TTC549 (cell line): ENCODE results near the gene SLC4A2.
A peak's percentile ranks its signal among the peaks of the same experiment; 100 is the strongest.

ENCODE experiments used
- FAIRE-seq: peaks from 2 replicates; lab custom pipeline; 2012; peaks lifted over from hg19 to GRCh38; lab: Jason Lieb, UNC

The SLC4A2 gene

GRCh38 chr7:151045262-151045661, 14.1 kb upstream of the SLC4A2 start:
- FAIRE-seq = no peak

- FAIRE-seq = no peak
Observed at GRCh38 chr7:151045967-151046366, 13.4 kb upstream of the SLC4A2 start.

- FAIRE-seq = no peak
Observed at GRCh38 chr7:151046603-151047573, 12.5 kb upstream of the SLC4A2 start.

GRCh38 chr7:151047976-151048815, 11.2 kb upstream of the SLC4A2 start, which contains the start of gene ASIC3:
Gene ASIC3 (plus strand): TSS chr7:151048531. CDS start chr7:151048886, 355 bp downstream.
- no peak for FAIRE-seq

GRCh38 chr7:151048911-151049463, 10.4 kb upstream of the SLC4A2 start:
- no peak for FAIRE-seq

- no peak for FAIRE-seq
Observed at GRCh38 chr7:151051108-151051507, 8.3 kb upstream of the SLC4A2 start.

DNA sequence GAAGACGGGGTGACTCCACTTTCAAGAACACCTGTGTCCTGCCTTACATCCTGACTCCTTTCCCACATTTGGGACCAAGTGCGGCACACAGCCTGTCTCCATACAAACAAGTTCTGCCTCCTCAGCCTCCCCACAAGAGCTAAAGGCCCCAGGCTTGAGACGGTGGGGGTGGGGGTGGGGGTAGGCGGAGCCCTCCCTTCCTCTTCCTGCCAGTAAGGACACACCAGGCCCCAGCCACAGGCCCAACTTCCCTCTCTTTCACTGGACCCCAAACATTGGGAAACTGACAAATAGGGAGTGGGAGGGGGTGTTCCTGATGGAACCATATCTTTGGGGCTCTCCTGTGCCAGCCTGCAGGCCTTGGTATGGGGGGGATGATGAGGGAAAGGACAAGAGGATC, 6.3 kb upstream of the SLC4A2 start:
- no peak for FAIRE-seq

GRCh38 chr7:151053751-151054150, 5.6 kb upstream of the SLC4A2 start:
- no peak for FAIRE-seq

GRCh38 chr7:151056283-151056665, 3.1 kb upstream of the SLC4A2 start:
- FAIRE-seq = no peak

DNA sequence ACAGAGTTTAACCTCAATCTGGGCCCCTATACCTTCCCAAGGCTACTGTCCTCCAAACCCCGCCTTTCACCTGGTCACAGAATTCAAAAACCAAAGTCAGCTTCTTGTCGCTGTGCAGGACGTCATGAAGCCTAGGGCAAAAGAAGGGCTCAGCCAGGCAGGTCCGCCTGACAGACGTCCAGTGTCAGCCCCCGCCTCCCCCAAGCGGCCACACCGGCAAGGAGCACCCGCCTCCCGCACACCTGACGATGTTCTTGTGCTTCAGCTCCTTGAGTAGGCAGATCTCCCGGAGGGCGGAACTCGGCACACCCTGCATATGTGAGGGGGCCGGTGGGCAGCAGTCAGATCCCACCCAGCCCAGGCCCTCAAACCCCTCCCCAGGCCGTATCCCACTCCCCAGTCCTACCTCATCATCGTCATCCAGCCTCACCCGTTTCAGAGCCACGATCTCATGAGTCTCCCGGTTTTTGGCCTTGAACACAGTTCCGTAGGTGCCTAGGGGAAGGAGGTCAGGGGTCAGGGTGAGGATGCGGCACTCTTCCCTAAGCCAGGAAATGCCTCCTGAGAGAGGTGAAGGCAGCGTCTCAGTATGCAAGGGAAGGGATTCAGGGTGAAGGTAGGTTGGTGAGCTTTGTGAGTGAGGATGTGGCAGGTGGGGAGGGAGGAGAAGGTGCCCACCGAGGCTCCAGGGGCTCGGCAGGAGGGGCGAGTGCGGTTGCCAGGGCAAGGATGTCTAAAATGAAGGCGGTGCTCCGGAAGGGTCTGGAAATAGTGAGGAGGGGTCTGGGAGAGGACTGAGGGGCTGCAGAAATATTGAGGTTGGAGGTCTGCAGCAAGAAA, 2.5 kb upstream of the SLC4A2 start:
- no peak for FAIRE-seq

DNA sequence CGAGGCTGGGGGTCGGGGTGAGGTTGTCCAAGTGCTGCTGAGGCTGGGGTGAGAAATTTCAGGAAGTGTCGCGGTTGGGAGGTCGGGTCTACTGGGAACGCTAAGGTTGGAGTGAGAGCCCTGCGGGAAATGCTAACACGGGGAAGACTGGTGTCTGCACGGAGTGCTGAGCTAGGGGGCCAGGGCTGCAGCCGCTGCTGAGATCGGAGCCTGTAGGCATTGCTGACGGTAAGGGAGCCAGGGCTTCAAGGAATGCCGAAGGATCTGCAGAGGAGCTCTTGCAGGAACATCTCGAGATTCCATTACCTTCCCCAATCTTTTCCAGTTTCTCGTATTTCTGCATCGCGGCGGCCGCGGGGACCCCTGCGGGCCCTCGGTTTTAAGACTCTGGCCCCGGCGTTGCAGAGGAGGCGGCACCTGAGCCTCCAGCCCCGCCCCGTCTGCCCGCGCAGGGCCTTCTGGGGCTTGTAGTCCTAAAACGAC, 1.8 kb upstream of the SLC4A2 start, which contains the start of gene CDK5:
CDK5 (minus strand) TSS at position 392 of the 483 bp plus-strand sequence; CDS start at position 343, 49 bp downstream.
- no peak for FAIRE-seq

GRCh38 chr7:151057989-151058780, 1.2 kb upstream of the SLC4A2 start:
- peak; percentile 93 for FAIRE-seq

GRCh38 chr7:151058781-151059366, 515 bp upstream of the SLC4A2 start:
- no peak for FAIRE-seq

DNA sequence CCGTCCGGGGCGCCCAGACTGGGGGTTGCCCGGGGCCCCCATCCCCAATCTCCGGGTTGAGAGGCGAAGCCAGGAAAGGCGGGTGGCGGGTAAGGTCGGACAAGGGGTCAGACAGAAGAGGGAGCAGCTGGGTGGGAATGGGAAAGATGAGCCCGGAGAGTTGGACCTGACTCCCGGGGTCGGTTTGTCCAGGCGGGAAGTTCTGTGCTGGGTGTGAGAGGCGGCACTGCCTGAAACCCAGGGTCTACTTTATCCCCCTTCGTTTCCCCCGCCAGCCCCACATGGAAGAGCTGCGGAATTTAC, 675 bp downstream of the SLC4A2 start:
- no peak for FAIRE-seq

GRCh38 chr7:151060416-151061212, 1.2 kb downstream of the SLC4A2 start:
- no peak for FAIRE-seq

DNA sequence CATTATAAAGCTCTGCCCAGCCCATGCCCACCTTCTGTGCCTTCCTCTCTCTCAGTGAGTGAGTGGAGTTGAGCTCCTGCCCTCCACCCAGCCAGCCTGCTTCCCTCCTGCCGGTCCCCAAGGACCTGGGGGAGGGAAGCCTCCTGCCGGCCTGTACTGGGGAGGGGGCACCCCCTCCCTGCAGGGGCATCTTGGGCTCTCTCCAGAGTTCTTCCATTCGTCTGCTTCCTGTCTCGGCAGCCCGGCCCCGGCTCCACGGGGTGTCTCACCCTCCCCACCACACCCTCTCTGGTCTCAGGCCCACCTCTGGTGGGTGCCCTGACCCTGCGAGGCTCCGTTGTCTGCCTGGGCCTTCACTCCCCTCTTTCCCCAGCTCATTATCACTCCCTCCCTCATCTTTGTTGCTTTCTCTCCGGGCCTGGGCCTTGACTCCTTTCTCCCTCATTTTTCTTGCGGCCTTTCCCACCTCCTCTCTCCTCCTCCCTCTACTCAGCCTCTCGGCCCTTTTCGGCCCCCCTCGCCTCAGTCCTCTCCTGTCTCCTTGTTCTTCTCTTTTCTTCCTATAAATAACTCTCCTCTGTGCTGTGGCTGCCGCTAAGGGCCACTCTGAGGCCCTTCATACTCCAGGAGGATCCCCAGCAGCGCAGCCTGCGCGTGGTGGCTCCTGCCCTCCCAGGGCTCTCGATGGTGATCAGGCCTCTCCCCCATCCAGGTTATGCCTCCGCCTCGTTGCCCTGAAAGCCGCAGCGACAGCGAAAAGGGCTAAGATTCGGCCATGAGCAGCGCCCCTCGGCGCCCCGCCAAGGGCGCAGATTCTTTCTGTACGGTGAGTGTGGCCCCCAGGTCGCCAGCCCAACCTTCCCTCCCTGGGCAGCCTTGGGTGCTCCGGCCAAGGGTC, 2.1 kb downstream of the SLC4A2 start:
- no peak for FAIRE-seq

DNA sequence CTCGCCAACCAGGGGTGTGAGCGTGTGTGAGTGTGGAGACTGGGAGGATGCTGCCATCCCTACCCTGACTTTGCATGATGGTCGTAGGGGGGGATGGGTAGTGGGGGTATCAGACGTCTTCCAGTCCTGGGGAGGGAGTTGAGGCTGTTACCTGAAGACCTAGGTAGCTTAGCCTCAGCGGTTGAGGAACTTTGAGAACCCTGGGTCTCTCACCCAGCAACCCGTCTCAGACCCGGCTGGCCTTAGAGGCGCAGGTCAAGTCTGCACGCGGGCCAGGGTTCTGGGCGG, 2.7 kb downstream of the SLC4A2 start:
- FAIRE-seq = no peak

DNA sequence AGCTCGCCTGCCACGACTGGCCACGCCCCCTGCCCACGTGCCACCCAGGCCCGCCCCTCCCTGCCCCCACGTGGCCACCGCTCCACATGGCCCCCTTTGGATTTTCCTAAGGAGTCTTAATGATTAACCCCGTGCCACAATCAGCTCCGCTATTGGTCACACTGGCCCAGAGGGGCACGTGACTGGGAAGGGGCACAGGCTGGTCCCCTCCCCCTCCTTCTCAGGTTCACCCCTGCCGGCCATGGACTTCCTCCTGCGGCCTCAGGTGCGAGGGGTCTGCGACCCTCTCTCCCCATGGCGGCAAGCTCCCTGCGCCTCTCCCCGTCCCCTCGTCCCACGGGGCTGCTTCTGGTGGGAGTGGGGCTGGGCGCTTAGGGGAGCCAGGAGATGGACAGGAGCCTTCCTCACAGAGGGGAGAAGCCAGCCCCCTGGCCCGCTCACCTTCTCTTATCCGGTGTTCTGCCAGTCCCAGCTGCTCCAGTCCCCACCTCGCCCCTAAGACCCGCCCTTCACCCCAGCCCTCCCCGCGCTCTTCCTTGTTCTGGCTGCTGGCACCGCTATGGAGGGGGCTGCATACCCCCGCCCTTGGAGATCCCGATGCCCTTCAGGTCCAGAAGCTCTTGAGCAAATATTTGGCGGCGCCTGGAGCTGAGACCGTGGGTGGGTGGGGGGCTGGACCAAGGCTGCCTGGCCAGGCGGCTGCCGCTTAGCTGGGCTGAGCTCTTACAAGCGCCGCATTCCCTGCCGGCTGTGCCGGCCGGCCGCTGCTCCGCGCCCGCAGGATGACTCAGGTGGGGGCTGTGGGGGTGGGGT, 3.2 kb downstream of the SLC4A2 start:
- FAIRE-seq = no peak
